C4-2B (cell line): Measurements from ENCODE around the gene STIM1.

Source experiments
- CTCF ChIP-seq: fragments of 450-650 bp; conservative IDR thresholded peaks from 2 replicates; pipeline ENCODE4 v1.5.1; 2017; ENCODE audit warnings: mild to moderate bottlenecking
- ZFX ChIP-seq: fragments of 450-650 bp; IDR thresholded peaks from 2 replicates; pipeline ENCODE4 v1.6.1; 2017

- TF ChIP-seq CTCF (no peak), ZFX (no peak)
Observed at GRCh38 chr11:4050138-4050537, 194.7 kb downstream of the STIM1 start.
